GM21576 (cell line): Measurements from ENCODE around the gene ARID1B.
A peak's percentile ranks its signal among the peaks of the same experiment; 100 is the strongest.

Experiments used
- ATAC-seq: cut with Tn5 transposase; IDR thresholded peaks from one replicate; pipeline ENCODE4 v1.9.1; 2021; ENCODE audit warnings: mild to moderate bottlenecking, moderate library complexity; ENCODE audit not compliant: unreplicated experiment

Gene ARID1B

DNA sequence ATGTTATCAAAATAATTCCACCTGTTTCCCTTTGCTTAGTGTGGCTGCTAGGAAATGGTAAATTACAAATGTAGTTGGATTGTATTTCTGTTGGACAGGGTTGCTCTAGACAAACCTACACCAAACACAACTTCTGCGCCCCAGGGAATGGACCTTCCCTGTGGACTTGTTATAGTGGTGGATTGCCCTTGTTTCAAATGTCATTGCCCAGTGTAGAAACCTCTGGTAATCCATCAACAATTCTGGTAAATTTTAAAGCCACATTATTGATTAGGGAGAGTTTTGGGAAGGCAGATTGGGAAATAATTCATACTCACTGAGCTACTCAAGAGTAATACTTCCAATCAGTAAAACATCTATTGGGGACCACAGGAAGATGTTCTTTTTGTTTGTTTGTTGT, 239.8 kb downstream of the ARID1B start:
- ATAC-seq, result no peak

- ATAC-seq, result no peak
These were observed 240.7 kb downstream of the ARID1B start for GRCh38 chr6:157017861-157018260.

- ATAC-seq, result no peak
These were observed 242.0 kb downstream of the ARID1B start for GRCh38 chr6:157019115-157019641.

DNA sequence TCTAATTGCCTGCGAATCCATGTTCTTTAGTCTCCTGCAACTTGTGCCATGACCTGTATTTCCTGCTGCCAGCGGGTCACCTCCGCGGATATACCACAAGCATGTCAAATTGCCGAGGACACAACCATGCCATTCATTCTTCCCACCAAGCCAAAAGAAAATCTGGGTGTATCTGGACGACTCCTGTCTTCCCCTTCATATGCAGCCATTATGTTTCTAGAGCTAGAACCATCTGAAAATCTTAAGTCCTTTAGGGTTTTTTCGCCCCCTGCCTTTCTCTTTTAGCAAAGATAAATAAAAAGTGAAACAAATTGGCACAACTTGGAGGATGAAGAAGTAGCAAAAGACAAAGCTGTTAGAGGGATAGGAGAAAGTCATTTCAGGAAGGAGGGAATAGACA, 242.6 kb downstream of the ARID1B start:
- no peak for ATAC-seq

DNA sequence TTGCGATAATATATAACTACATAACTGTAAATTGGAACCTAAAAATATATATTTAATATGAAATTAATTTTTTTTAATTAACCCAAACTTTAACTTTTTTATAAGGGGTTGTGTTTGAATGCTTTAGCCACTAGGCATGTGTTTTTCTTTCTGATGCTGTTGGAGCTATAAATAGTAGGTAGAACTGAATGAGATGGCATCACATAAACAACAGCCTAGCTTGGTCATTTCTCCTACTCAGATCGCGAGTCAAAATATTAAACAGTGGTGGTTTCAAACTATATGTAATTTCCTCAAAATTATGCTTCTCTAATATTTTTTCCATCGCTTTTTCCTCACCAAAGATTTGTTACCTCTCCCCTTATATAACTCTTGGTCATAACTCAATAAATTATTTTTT, 243.2 kb downstream of the ARID1B start:
- no peak for ATAC-seq

- peak; percentile 33 for ATAC-seq
These were observed 243.7 kb downstream of the ARID1B start for GRCh38 chr6:157020881-157021343.

- peak; percentile 71 for ATAC-seq
These were observed 244.3 kb downstream of the ARID1B start for GRCh38 chr6:157021344-157021992.

DNA sequence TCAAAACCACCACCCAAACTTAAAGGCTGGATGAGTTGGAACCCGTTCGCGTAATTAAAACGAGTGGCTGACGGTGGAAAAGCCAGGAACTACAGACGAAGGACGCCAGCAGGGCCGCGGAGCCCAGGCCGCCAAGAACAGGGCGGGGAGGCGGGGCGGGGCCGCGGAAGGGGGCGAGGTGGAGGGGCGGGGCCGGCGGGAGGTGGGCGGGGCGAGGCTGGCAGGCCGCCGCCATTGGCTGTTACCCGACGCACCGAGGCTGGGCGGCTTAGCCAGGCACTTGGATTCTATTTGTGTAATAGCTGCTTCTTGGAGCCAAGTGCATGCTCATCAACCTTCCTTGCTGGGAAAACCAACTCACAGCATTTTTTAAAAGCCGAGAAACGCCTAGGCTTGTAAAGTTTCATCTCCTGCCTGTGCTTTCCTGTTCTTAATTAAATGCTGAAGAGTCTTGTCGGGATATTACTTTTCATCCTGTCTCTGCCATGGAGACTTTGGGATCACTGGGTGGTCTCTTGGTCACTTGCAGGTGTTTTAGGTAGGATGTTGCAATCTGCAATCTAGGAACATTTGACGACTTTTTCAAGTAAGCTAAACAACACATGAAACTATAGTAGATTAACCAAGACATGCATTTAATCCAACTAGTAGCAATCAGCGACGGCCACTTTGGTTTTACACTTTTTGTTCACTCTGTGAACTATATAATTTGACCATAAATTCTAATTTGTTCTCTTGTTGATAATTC, 245.0 kb downstream of the ARID1B start:
- ATAC-seq, result peak; percentile 43

- no peak for ATAC-seq
These were observed 246.8 kb downstream of the ARID1B start for GRCh38 chr6:157023958-157024357.

DNA sequence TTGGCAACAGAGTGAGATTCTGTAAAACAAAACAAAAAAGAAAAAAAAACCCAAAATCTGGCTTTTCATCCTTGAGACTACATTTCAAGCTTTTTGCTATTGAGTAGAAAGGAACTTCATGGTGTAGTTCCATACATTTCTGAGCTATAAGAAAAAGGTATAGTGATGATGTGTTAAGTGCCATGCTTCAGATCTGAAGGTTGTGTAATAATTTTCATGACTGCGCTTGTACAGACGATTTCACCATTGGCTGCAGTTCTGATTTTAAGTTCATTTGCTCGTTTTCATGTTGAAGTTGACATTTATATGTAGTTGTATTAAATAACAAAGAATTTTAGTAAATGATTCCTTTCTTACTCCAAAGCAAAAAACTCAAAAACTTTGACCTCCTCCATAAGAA, 247.6 kb downstream of the ARID1B start:
- no peak for ATAC-seq

GRCh38 chr6:157025437-157025836, 248.3 kb downstream of the ARID1B start:
- ATAC-seq, result no peak

DNA sequence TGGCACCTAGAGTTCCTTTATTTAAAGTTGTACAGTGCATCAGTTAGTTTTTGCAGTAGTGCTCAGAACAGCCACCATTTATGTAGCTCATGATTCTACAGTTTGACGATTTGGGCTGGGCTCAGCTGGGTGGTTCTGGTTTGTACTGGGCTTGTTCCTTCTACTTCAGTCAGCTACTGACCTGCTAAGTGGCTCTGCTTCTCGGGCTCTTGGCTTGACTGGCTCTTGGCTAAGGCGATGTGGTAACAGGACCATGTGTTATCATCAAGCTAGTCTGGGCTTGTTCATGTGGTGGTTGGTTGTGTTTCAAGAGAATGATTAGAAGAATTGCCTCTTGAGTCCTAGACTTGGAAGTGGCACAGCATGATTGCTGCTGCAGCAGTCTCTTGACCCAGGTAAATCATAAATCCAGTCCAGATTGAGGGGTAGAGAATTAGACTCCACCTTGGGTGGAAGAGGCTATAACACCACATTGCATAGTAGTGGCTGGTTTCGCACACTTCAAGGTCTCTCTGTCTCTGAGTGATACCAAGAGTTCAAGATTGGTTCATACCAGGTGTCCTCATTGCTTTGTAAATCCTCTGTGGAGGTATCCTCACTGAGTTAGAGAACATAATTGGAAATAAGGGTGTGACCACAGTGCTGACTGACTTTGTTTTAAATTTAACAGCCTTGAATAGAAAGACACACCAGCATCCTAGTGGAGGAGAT, 253.0 kb downstream of the ARID1B start:
- no peak for ATAC-seq

GRCh38 chr6:157030755-157031154, 253.6 kb downstream of the ARID1B start:
- ATAC-seq, result no peak

- no peak for ATAC-seq
These were observed 255.7 kb downstream of the ARID1B start for GRCh38 chr6:157032923-157033322.

- no peak for ATAC-seq
These were observed 256.4 kb downstream of the ARID1B start for GRCh38 chr6:157033428-157034140.

- no peak for ATAC-seq
These were observed 257.5 kb downstream of the ARID1B start for GRCh38 chr6:157034436-157035230.

GRCh38 chr6:157035546-157035945, 258.4 kb downstream of the ARID1B start:
- no peak for ATAC-seq

DNA sequence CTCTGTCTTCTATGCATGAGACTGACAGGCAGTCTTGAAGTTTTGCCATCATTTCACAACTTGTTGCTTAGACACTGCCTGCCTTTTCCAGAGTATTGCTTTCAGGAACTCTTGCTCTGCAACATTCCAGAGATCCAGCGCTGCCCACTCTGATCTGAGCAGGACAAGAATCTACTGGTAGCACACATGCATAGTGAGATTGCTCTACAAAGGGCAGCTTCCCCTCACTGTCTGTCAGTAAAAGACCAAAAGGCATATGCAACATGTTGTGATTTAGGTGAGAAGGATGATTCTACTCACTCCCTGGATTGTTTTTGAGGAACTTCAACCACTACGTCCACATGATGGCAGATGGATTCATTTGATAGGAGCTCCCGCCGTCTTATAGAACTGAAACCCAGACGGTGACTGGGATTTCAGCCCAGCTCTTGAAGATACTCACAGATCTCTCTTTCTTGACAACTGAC, 259.1 kb downstream of the ARID1B start:
- no peak for ATAC-seq

GRCh38 chr6:157037165-157037564, 260.0 kb downstream of the ARID1B start:
- no peak for ATAC-seq

DNA sequence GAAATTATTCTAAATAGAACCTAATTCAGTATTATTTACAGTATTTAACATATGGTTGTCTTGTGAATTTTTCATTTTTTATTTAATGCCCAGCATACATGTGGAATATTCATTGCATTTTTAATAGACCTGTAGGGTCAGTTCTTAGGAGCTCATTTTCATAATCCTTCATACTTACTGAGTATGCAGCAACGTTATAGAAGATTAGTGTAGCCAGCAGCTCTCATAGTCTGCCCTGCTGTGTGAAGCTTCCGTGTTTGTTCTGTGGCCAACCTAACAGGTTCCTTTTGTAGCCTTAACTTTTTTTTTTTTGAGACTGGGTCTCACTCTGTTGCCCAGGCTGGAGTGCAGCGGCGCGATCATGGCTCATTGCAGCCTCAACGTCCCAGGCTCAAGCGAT, 261.4 kb downstream of the ARID1B start:
- no peak for ATAC-seq
